GM23338 (cell line): Measurements from ENCODE around the gene ARPC5. TPM values are rescaled to one million over a fixed set of nuclear protein-coding genes. Genes with fewer than 3 reads are reported as not detected.
A peak's percentile ranks its signal among the peaks of the same experiment; 100 is the strongest.

Experiments
- ATAC-seq: fragments of 200-7000 bp; cut with Tn5 transposase; 3 replicates; pipeline ENCODE4 v1.9.1; 2020
- DNase-seq: peaks from one replicate; pipeline ENCODE4 v3.0.0-alpha.2; 2015; ENCODE audit warnings: low spot score
- H2AFZ ChIP-seq: fragments of 200-600 bp; sonication (generic); 2 replicates; pipeline ENCODE4 v1.8.0; 2016; ENCODE audit warnings: antibody characterized with exemption, mild to moderate bottlenecking, moderate library complexity
- H3F3A ChIP-seq: fragments of 200-600 bp; sonication (generic); replicated peaks from 2 replicates; pipeline ENCODE4 v1.8.0; 2017; ENCODE audit warnings: antibody characterized with exemption, mixed run types, low read depth
- H3K27ac ChIP-seq: fragments of 200-600 bp; sonication (generic); 2 replicates; pipeline ENCODE4 v1.6.1; 2016; ENCODE audit warnings: low read depth
- H3K27me3 ChIP-seq: fragments of 200-600 bp; sonication (generic); 2 replicates; pipeline ENCODE4 v1.8.0; 2016; ENCODE audit warnings: mild to moderate bottlenecking, mixed run types, moderate library complexity; ENCODE audit not compliant: insufficient read depth
- H3K36me3 ChIP-seq: fragments of 200-600 bp; sonication (generic); 2 replicates; pipeline ENCODE4 v1.8.0; 2016; ENCODE audit warnings: mild to moderate bottlenecking; ENCODE audit not compliant: insufficient read depth
- H3K4me1 ChIP-seq: fragments of 200-600 bp; sonication (generic); 2 replicates; pipeline ENCODE4 v1.8.0; 2016; ENCODE audit warnings: mild to moderate bottlenecking, moderate library complexity; ENCODE audit not compliant: insufficient read depth
- H3K4me2 ChIP-seq: fragments of 200-600 bp; sonication (generic); 2 replicates; pipeline ENCODE4 v1.7.1; 2017; ENCODE audit warnings: mixed run types
- H3K4me3 ChIP-seq: fragments of 200-600 bp; sonication (generic); 2 replicates; pipeline ENCODE4 v1.6.1; 2016; ENCODE audit warnings: mixed run types
- H3K79me2 ChIP-seq: fragments of 200-600 bp; sonication (generic); replicated peaks from 2 replicates; pipeline ENCODE4 v1.8.0; 2017; ENCODE audit warnings: mild to moderate bottlenecking; ENCODE audit not compliant: insufficient read depth
- H3K9me2 ChIP-seq: fragments of 200-600 bp; sonication (generic); 2 replicates; pipeline ENCODE4 v1.8.0; 2017; ENCODE audit not compliant: insufficient read depth
- H4K20me1 ChIP-seq: fragments of 200-600 bp; sonication (generic); replicated peaks from 2 replicates; pipeline ENCODE4 v1.8.0; 2017; ENCODE audit warnings: mild to moderate bottlenecking; ENCODE audit not compliant: insufficient read depth
- H3K27ac Mint-ChIP-seq: 2 replicates; pipeline ENCODE4 v1.8.0; 2020; ENCODE audit warnings: inconsistent platforms, mild to moderate bottlenecking, moderate library complexity, mixed read lengths
- H3K27me3 Mint-ChIP-seq: 3 replicates; pipeline ENCODE4 v1.8.0; 2022; ENCODE audit warnings: low read depth, mild to moderate bottlenecking, moderate library complexity, mixed read lengths, inconsistent platforms; ENCODE audit not compliant: insufficient read depth, poor library complexity
- H3K36me3 Mint-ChIP-seq: 3 replicates; pipeline ENCODE4 v1.8.0; 2021; ENCODE audit warnings: low read depth, mild to moderate bottlenecking, inconsistent platforms, moderate library complexity, mixed read lengths
- H3K4me1 Mint-ChIP-seq: 3 replicates; pipeline ENCODE4 v1.8.0; 2020; ENCODE audit warnings: mild to moderate bottlenecking, inconsistent platforms, mixed read lengths
- H3K4me3 Mint-ChIP-seq: 3 replicates; pipeline ENCODE4 v1.8.0; 2021; ENCODE audit warnings: moderate library complexity, mild to moderate bottlenecking, inconsistent platforms, mixed read lengths
- H3K9me3 Mint-ChIP-seq: 3 replicates; pipeline ENCODE4 v1.8.0; 2020; ENCODE audit warnings: moderate library complexity, mild to moderate bottlenecking, inconsistent platforms, mixed read lengths
- CREB1 ChIP-seq: fragments of 250-450 bp; sonication (Bioruptor Pico); IDR thresholded peaks from 2 replicates; pipeline ENCODE4 v1.5.0; 2020; ENCODE audit warnings: low read depth, mild to moderate bottlenecking, moderate library complexity
- CTCF ChIP-seq, 2 experiments: fragments of 200-600 bp in 1 of 2; sonication (generic) in 1 of 2; conservative IDR thresholded peaks; 2 replicates each; pipeline versions ENCODE4 v1.5.1 to v1.6.1; 2016 to 2017; ENCODE audit warnings: antibody characterized with exemption in 2 of 2, low read depth in 2 of 2, mild to moderate bottlenecking in 2 of 2, moderate library complexity in 1 of 2
- EZH2phosphoT487 ChIP-seq: fragments of 200-600 bp; sonication (generic); IDR thresholded peaks from one replicate; pipeline ENCODE4 v1.8.1; 2018; ENCODE audit warnings: antibody characterized with exemption; ENCODE audit not compliant: unreplicated experiment
- JUNB ChIP-seq: IDR thresholded peaks from one replicate; pipeline ENCODE4 v1.6.1; 2016; ENCODE audit warnings: antibody characterized with exemption; ENCODE audit not compliant: unreplicated experiment
- NANOG ChIP-seq: IDR thresholded peaks from 2 replicates; pipeline ENCODE4 v1.6.1; 2016; ENCODE audit warnings: antibody characterized with exemption, borderline replicate concordance
- POLR2AphosphoS5 ChIP-seq: IDR thresholded peaks from 2 replicates; pipeline ENCODE4 v1.6.1; 2016; ENCODE audit warnings: antibody characterized with exemption, low read depth
- STAT1 ChIP-seq: IDR thresholded peaks from one replicate; pipeline ENCODE4 v1.6.1; 2016; ENCODE audit warnings: antibody characterized with exemption; ENCODE audit not compliant: unreplicated experiment
- ZNF331 ChIP-seq: fragments of 250-450 bp; sonication (Bioruptor Pico); IDR thresholded peaks from 2 replicates; pipeline ENCODE4 v1.5.0; 2020; ENCODE audit warnings: low read depth, mild to moderate bottlenecking, moderate library complexity
- polyA plus RNA-seq: library from polyadenylated mRNA; unstranded; fragments of >200 nt; fragmentation: Nextera tagmentation; extraction: Ambion mirVana; gene quantifications from 2 replicates; pipeline ENCODE4 v1.2.1, GENCODE V29; 2016
- total RNA-seq: library from RNA; depleted of rRNA; stranded (reverse); fragments of >200 nt; shearing (Covaris generic); gene quantifications from 2 replicates; pipeline ENCODE4 v1.2.3, GENCODE V29; 2014
- TF ChIP-seq, protein P1 (sequence below): fragments of 250-450 bp; sonication (Bioruptor Pico); IDR thresholded peaks from 2 replicates; pipeline ENCODE4 v1.5.0; 2020; ENCODE audit warnings: mild to moderate bottlenecking, moderate library complexity

Gene ARPC5
- total and polyA plus RNA-seq, 2 experiments from 2014 or later, result 75.4 to 98.9 TPM

DNA sequence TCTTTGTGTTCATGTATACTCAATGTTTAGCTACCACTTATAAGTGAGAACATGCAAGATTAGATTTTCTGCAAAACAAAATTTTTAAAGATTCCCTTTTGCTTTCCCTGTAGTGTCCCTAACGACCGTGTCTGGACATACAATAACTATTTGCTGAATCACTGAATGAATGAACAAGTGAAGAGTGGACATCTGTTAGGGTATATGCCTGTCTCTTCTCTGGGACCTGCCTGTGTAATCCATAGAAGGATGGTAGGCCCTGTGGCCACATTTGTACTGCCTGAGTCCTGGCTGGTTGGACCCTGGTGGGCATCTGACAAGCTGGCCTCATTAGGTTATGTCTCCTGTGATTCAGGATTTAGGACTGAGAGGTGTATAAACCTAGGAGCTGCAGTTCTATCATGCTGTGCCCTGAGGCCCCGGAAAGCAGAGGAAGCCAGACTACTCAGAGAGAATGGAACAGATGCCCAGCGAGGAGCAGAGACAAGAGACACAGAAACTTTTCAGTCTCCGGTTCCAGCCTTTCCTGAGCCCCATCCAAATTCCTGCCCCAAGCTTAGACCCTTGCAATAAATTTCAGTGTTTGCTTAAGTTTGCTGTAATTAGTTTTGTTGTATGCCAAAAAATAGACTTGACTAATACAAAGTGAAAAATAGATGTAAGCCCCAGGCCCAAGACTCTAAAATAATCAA is 37.8 kb downstream of the ARPC5 start:
- Histone ChIP-seq H3K4me3 (no peak overlapping the region), H3K36me3 (no peaks in the 10 kb centered on the region), H3K4me1 (peaks cover 6% of the 10 kb centered on the region), H3K27me3 (no peaks in the 10 kb centered on the region), H3K9me2 (0 out of 2 replicates have a peak, but pooled peaks cover 8% of the 10 kb centered on the region), H2AFZ (peak overlapping the region; percentile 63), H3F3A (no peaks in the 10 kb centered on the region), H3K79me2 (no peaks in the 10 kb centered on the region), H3K4me2 (no peak overlapping the region), H3K27ac (no peak overlapping the region), H4K20me1 (no peaks in the 10 kb centered on the region)
- no peak for DNase-seq
- Mint-ChIP-seq H3K27me3 (peaks cover 3% of the 10 kb centered on the region), H3K9me3 (no peaks in the 10 kb centered on the region; the same call in 2 of the 3 replicates), H3K4me3 (no peak overlapping the region), H3K36me3 (no peaks in the 10 kb centered on the region), H3K27ac (no peak overlapping the region), H3K4me1 (peaks cover 10% of the 10 kb centered on the region)
- no peak for ATAC-seq
- no peak for TF ChIP-seq NANOG
- TF ChIP-seq CTCF (conservative IDR thresholded peaks at IDR 0.05; ENCODE audit: low read depth in 2 of 2), result no peak
- no peak for TF ChIP-seq EZH2phosphoT487
- no peak for TF ChIP-seq CREB1

DNA sequence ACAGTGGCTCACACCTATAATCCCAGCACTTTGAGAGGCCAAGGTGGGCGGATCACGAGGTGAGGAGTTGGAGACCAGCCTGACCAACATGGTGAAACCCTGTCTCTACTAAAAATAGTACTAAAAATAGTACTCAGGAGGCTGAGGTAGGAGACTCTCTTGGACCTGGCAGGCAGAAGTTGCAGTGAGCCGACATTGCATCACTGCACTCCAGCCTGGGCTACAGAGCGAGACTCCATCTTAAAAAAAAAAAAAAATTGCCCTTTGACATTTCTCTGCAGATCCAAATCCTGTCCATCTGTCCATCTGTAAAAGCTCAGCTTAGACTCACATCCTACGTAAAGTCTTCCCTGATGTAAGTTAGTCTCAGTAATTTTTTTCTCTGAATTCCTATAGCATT is 39.1 kb downstream of the ARPC5 start:
- no peak for DNase-seq
- peaks cover 3% of the 10 kb centered on the region for H3K27me3 Mint-ChIP-seq
- H3K4me3 Mint-ChIP-seq, result no peak overlapping the region
- peaks cover 13% of the 10 kb centered on the region for H3K4me1 Mint-ChIP-seq
- H3K9me3 Mint-ChIP-seq, result no peaks in the 10 kb centered on the region
- H3K36me3 Mint-ChIP-seq, result no peaks in the 10 kb centered on the region
- Histone ChIP-seq H3K36me3 (no peaks in the 10 kb centered on the region), H3K4me2 (no peak overlapping the region), H3K27me3 (no peaks in the 10 kb centered on the region), H3K4me1 (peaks cover 6% of the 10 kb centered on the region), H2AFZ (no peak overlapping the region), H3K9me2 (0 out of 2 replicates have a peak, but pooled peaks cover 8% of the 10 kb centered on the region), H3F3A (no peaks in the 10 kb centered on the region), H4K20me1 (no peaks in the 10 kb centered on the region), H3K27ac (no peak overlapping the region), H3K4me3 (no peak overlapping the region), H3K79me2 (no peaks in the 10 kb centered on the region)
- ATAC-seq, result no peak
- no peak overlapping the region for H3K27ac Mint-ChIP-seq
- TF ChIP-seq JUNB (no peak), CREB1 (no peak), ZNF331 (no peak), POLR2AphosphoS5 (no peak), NANOG (no peak), CTCF (conservative IDR thresholded peaks at IDR 0.05; ENCODE audit: low read depth in 2 of 2) (no peak), STAT1 (no peak)
- TF ChIP-seq, protein P1, sequence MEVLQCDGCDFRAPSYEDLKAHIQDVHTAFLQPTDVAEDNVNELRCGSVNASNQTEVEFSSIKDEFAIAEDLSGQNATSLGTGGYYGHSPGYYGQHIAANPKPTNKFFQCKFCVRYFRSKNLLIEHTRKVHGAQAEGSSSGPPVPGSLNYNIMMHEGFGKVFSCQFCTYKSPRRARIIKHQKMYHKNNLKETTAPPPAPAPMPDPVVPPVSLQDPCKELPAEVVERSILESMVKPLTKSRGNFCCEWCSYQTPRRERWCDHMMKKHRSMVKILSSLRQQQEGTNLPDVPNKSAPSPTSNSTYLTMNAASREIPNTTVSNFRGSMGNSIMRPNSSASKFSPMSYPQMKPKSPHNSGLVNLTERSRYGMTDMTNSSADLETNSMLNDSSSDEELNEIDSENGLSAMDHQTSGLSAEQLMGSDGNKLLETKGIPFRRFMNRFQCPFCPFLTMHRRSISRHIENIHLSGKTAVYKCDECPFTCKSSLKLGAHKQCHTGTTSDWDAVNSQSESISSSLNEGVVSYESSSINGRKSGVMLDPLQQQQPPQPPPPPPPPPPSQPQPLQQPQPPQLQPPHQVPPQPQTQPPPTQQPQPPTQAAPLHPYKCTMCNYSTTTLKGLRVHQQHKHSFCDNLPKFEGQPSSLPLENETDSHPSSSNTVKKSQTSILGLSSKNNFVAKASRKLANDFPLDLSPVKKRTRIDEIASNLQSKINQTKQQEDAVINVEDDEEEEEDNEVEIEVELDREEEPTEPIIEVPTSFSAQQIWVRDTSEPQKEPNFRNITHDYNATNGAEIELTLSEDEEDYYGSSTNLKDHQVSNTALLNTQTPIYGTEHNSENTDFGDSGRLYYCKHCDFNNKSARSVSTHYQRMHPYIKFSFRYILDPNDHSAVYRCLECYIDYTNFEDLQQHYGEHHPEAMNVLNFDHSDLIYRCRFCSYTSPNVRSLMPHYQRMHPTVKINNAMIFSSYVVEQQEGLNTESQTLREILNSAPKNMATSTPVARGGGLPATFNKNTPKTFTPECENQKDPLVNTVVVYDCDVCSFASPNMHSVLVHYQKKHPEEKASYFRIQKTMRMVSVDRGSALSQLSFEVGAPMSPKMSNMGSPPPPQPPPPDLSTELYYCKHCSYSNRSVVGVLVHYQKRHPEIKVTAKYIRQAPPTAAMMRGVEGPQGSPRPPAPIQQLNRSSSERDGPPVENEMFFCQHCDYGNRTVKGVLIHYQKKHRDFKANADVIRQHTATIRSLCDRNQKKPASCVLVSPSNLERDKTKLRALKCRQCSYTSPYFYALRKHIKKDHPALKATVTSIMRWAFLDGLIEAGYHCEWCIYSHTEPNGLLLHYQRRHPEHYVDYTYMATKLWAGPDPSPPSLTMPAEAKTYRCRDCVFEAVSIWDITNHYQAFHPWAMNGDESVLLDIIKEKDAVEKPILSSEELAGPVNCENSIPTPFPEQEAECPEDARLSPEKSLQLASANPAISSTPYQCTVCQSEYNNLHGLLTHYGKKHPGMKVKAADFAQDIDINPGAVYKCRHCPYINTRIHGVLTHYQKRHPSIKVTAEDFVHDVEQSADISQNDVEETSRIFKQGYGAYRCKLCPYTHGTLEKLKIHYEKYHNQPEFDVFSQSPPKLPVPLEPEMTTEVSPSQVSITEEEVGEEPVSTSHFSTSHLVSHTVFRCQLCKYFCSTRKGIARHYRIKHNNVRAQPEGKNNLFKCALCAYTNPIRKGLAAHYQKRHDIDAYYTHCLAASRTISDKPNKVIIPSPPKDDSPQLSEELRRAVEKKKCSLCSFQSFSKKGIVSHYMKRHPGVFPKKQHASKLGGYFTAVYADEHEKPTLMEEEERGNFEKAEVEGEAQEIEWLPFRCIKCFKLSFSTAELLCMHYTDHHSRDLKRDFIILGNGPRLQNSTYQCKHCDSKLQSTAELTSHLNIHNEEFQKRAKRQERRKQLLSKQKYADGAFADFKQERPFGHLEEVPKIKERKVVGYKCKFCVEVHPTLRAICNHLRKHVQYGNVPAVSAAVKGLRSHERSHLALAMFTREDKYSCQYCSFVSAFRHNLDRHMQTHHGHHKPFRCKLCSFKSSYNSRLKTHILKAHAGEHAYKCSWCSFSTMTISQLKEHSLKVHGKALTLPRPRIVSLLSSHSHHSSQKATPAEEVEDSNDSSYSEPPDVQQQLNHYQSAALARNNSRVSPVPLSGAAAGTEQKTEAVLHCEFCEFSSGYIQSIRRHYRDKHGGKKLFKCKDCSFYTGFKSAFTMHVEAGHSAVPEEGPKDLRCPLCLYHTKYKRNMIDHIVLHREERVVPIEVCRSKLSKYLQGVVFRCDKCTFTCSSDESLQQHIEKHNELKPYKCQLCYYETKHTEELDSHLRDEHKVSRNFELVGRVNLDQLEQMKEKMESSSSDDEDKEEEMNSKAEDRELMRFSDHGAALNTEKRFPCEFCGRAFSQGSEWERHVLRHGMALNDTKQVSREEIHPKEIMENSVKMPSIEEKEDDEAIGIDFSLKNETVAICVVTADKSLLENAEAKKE (CRISPR knock-in tag), result no peak
